HCT116 (cell line): ENCODE results near the gene TRPM1. TPM values are rescaled to one million over a fixed set of nuclear protein-coding genes. Genes with fewer than 3 reads are reported as not detected.

Experiments used
- ATAC-seq: fragments of 200-7000 bp; cut with Tn5 transposase; 2 replicates; pipeline ENCODE4 v1.9.1; 2020; ENCODE audit warnings: mild to moderate bottlenecking, moderate library complexity
- BruUV-seq: library from RNA; stranded (reverse); fragments of 400-500 nt; replicated peaks from 2 replicates; lab custom pipeline; 2021; lab: Mats Ljungman, UMichigan
- CTCF ChIA-PET: fragments of 300-600 bp; sonication (Branson Sonifier 250); formaldehyde crosslinking; loops from one replicate; lab custom pipeline; 2021; ENCODE audit warnings: antibody characterized with exemption; lab: Charles Lee
- POLR2A ChIA-PET: fragments of 300-600, 350-600 bp; sonication (Branson Sonifier 250); formaldehyde crosslinking; loops from one replicate; lab custom pipeline; 2021; ENCODE audit warnings: antibody characterized with exemption; lab: Charles Lee
- RAD21 ChIA-PET, 2 experiments: fragments of 300-600 bp; sonication (Branson Sonifier 250); formaldehyde crosslinking; loops; one replicate each; lab custom pipeline; 2023; ENCODE audit warnings: low total read pairs in 2 of 2; ENCODE audit not compliant: uncharacterized antibody in 2 of 2, unreplicated experiment in 2 of 2, low non-redundant PET in 1 of 2; lab: Charles Lee
- DNase-seq: peaks from one replicate; pipeline ENCODE4 v3.0.0-alpha.2; 2010; ENCODE audit warnings: low read depth, low spot score
- H2AFZ ChIP-seq: fragments of 200-600 bp; shearing (Covaris generic), sonication (generic); 2 replicates; pipeline ENCODE4 v1.6.1; 2017; ENCODE audit warnings: low read depth, mixed run types, mixed read lengths, antibody characterized with exemption, low read length; ENCODE audit not compliant: poor library complexity, severe bottlenecking
- H3K27ac ChIP-seq: 2 replicates; pipeline ENCODE4 v1.5.1; 2012; ENCODE audit warnings: low read depth, low read length
- H3K27me3 ChIP-seq: fragments of 200-600 bp; sonication (generic); 2 replicates; pipeline ENCODE4 v1.6.1; 2016; ENCODE audit warnings: mixed run types, low read length, mixed read lengths; ENCODE audit not compliant: insufficient read depth
- H3K36me3 ChIP-seq, 2 experiments: fragments of 200-500 bp in 1 of 2; fragments of 200-600 bp in 1 of 2; sonication (Bioruptor generic) in 1 of 2; sonication (generic) in 1 of 2; 2 replicates each; pipeline versions ENCODE4 v1.5.1 to v1.6.1; 2014 to 2016; ENCODE audit warnings: low read length in 2 of 2, inconsistent platforms in 1 of 2, mixed read lengths in 1 of 2, mixed run types in 1 of 2; ENCODE audit not compliant: insufficient read depth in 2 of 2, control insufficient read depth in 1 of 2
- H3K4me1 ChIP-seq, 2 experiments: fragments of 200-600 bp in 1 of 2; sonication (generic) in 1 of 2; 2 replicates each; pipeline versions ENCODE4 v1.5.1 to v1.6.1; 2012 to 2017; ENCODE audit warnings: low read length in 2 of 2, inconsistent platforms in 1 of 2, mild to moderate bottlenecking in 1 of 2, mixed read lengths in 1 of 2, mixed run types in 1 of 2, moderate library complexity in 1 of 2; ENCODE audit not compliant: insufficient read depth in 2 of 2, control insufficient read depth in 1 of 2
- H3K4me2 ChIP-seq: fragments of 200-600 bp; sonication (generic); 2 replicates; pipeline ENCODE4 v1.6.1; 2017; ENCODE audit warnings: mixed run types, low read length, mixed read lengths
- H3K4me3 ChIP-seq, 2 experiments: fragments of 200-600 bp in 1 of 2; sonication (generic) in 1 of 2; replicated peaks in 1 of 2; 2 replicates each; pipeline ENCODE4 v1.5.1; 2011 to 2016; ENCODE audit warnings: low read length in 2 of 2, control low read depth in 1 of 2, low read depth in 1 of 2, mild to moderate bottlenecking in 1 of 2, mixed read lengths in 1 of 2, mixed run types in 1 of 2
- H3K79me2 ChIP-seq: fragments of 200-600 bp; sonication (generic); 2 replicates; pipeline ENCODE4 v1.6.1; 2017; ENCODE audit warnings: mild to moderate bottlenecking, mixed run types, low read length, moderate library complexity, mixed read lengths; ENCODE audit not compliant: insufficient read depth
- H3K9ac ChIP-seq: fragments of 200-600 bp; sonication (generic); 2 replicates; pipeline ENCODE4 v1.6.1; 2016; ENCODE audit warnings: low read length, mixed read lengths
- H3K9me2 ChIP-seq: fragments of 200-600 bp; sonication (generic), shearing (Covaris generic); 2 replicates; pipeline ENCODE4 v1.6.1; 2017; ENCODE audit warnings: mixed run types, mild to moderate bottlenecking, moderate library complexity; ENCODE audit not compliant: insufficient read depth
- H3K9me3 ChIP-seq, 2 experiments: fragments of 200-500 bp in 1 of 2; fragments of 200-600 bp in 1 of 2; sonication (Bioruptor generic) in 1 of 2; sonication (generic) in 1 of 2; 2 replicates each; pipeline ENCODE4 v1.6.1; 2014 to 2017; ENCODE audit warnings: low read length in 2 of 2, mixed read lengths in 2 of 2, inconsistent platforms in 1 of 2, low read depth in 1 of 2, mild to moderate bottlenecking in 1 of 2, mixed run types in 1 of 2, moderate library complexity in 1 of 2; ENCODE audit not compliant: control insufficient read depth in 1 of 2, insufficient read depth in 1 of 2
- H4K20me1 ChIP-seq: fragments of 200-600 bp; sonication (generic), shearing (Covaris generic); 2 replicates; pipeline ENCODE4 v1.6.1; 2017; ENCODE audit warnings: mixed run types, mild to moderate bottlenecking, moderate library complexity; ENCODE audit not compliant: insufficient read depth
- CEBPB ChIP-seq: IDR thresholded peaks from 2 replicates; pipeline ENCODE4 v1.6.1; 2012; ENCODE audit warnings: low read depth
- CTCF ChIP-seq, 3 experiments: fragments of 200-600 bp in 1 of 3; sonication (generic) in 1 of 3; IDR thresholded peaks in 2 of 3; conservative IDR thresholded peaks in 1 of 3; 2 replicates each; pipeline ENCODE4 v1.5.1; 2012 to 2017; ENCODE audit warnings: low read depth in 2 of 3, low read length in 2 of 3, antibody characterized with exemption in 1 of 3, borderline replicate concordance in 1 of 3, control low read depth in 1 of 3, mild to moderate bottlenecking in 1 of 3, mixed read lengths in 1 of 3, mixed run types in 1 of 3, moderate library complexity in 1 of 3; ENCODE audit not compliant: insufficient read depth in 1 of 3
- ELF1 ChIP-seq: IDR thresholded peaks from 2 replicates; pipeline ENCODE4 v1.6.1; 2012; ENCODE audit warnings: low read depth, borderline replicate concordance
- FOSL1 ChIP-seq: IDR thresholded peaks from 2 replicates; pipeline ENCODE4 v1.6.1; 2012; ENCODE audit warnings: low read depth
- JUND ChIP-seq: IDR thresholded peaks from 2 replicates; pipeline ENCODE4 v1.6.1; 2012
- MAX ChIP-seq: IDR thresholded peaks from 2 replicates; pipeline ENCODE4 v1.6.1; 2012
- REST ChIP-seq: IDR thresholded peaks from 2 replicates; pipeline ENCODE4 v1.6.1; 2012; ENCODE audit warnings: low read depth
- SP1 ChIP-seq: IDR thresholded peaks from 2 replicates; pipeline ENCODE4 v1.6.1; 2012; ENCODE audit warnings: low read depth
- TCF7L2 ChIP-seq: IDR thresholded peaks from 2 replicates; pipeline ENCODE4 v1.7.0; 2011; ENCODE audit warnings: borderline replicate concordance, inconsistent platforms; ENCODE audit not compliant: insufficient read depth, insufficient read length; ENCODE audit errors: extremely low read depth
- ZNF274 ChIP-seq: fragments of 200-500 bp; sonication (Bioruptor generic); IDR thresholded peaks from 2 replicates; pipeline ENCODE4 v1.6.1; 2014; ENCODE audit warnings: mild to moderate bottlenecking, low read depth, low read length, inconsistent platforms
- intact Hi-C: fragments of 100-400 bp; cut with micrococcal nuclease; formaldehyde crosslinking; loops from 2 replicates; pipeline ENCODE4 v1.10.0; 2022
- total RNA-seq: library from RNA; stranded (reverse); gene quantifications from one replicate; pipeline ENCODE4 v1.2.1, GENCODE V29; 2021; ENCODE audit not compliant: unreplicated experiment

Gene TRPM1
- total RNA-seq, 1 experiment from 2014 or later: not detected

- TF ChIP-seq ELF1 (no peak), FOSL1 (peak; percentile 34; the same call in 1 of the 2 replicates), CEBPB (peak; percentile 47), CTCF (IDR thresholded peaks at IDR 0.05 in 2 of 3, conservative IDR thresholded peaks at IDR 0.05 in 1 of 3; ENCODE audit: borderline replicate concordance in 1 of 3, insufficient read depth in 1 of 3, low read depth in 2 of 3, low read length in 2 of 3) (no peak), SP1 (0 out of 2 replicates have a peak, but pooled peaks have one; percentile 21), ZNF274 (no peak), TCF7L2 (peak; percentile 26), MAX (0 out of 2 replicates have a peak, but pooled peaks have one; percentile 15), JUND (0 out of 2 replicates have a peak, but pooled peaks have one; percentile 10), REST (no peak)
- H3K4me2 ChIP-seq: peak overlapping the region; percentile 45
- H3K79me2 ChIP-seq: no peaks in the 10 kb centered on the region
- peak; percentile 97 for ATAC-seq
- H3K9me2 ChIP-seq: no peaks in the 10 kb centered on the region
- no peak overlapping the region for H2AFZ ChIP-seq
- no TSS peak for BruUV-seq
- H3K9me3 ChIP-seq: peaks cover 3 to 5% of the 10 kb centered on the region in 2 experiments; a peak in 2 of 4 replicates
- H3K9ac ChIP-seq: no peak overlapping the region
- H3K4me1 ChIP-seq: peaks cover 19 to 25% of the 10 kb centered on the region in 2 experiments
- peaks cover 12 to 19% of the 10 kb centered on the region in 2 experiments; a peak in 3 of 4 replicates for H3K36me3 ChIP-seq
- intact Hi-C loops: no loop called here
- POLR2A ChIA-PET: no interaction called here
- peak overlapping the region in 1 of 2 experiments; percentile 14; a peak in 1 of 4 replicates for H3K4me3 ChIP-seq
- peak; percentile 71 for DNase-seq
- peak overlapping the region; percentile 46 for H3K27ac ChIP-seq
- RAD21 ChIA-PET: no interaction called here
- H4K20me1 ChIP-seq: no peaks in the 10 kb centered on the region
- CTCF ChIA-PET: interaction anchor here (0.6 kb wide), 1 partner anchor 175 kb away, joined by 3 read pairs; no protein-coding TSS in a partner anchor
- no peaks in the 10 kb centered on the region for H3K27me3 ChIP-seq
Measured at GRCh38 chr15:30953731-30954378, 147.7 kb downstream of the TRPM1 start.
